ENCODE results near the gene IL22RA1. TPM values are rescaled to one million over a fixed set of nuclear protein-coding genes. Genes with fewer than 3 reads are reported as not detected.

IL22RA1 gene
- total and polyA plus RNA-seq, 10 of the 15 experiments (the other 5 are each of a cell fraction or from before 2014, with no cell fraction given): not detected

GRCh38 chr1:24175033-24175755 lies 32.3 kb upstream of the IL22RA1 start (continued):
- TF ChIP-seq PRDM15 (CRISPR knock-in tag; IDR thresholded peaks at IDR 0.05) (no peak), NR2C2 (IDR thresholded peaks at IDR 0.05; ENCODE audit: borderline replicate concordance, control insufficient read depth, insufficient read length, low read depth) (no peak), RCOR1 (conservative IDR thresholded peaks at IDR 0.05; ENCODE audit: low read depth, low read length) (no peak), SREBF1 (IDR thresholded peaks at IDR 0.05; ENCODE audit: low read length) (no peak), RB1 (IDR thresholded peaks at IDR 0.05; ENCODE audit: borderline replicate concordance) (no peak), SMAD5 (IDR thresholded peaks at IDR 0.05; ENCODE audit: low read depth) (no peak), ZBED1 (IDR thresholded peaks at IDR 0.05; ENCODE audit: borderline replicate concordance) (no peak), POLR2A (IDR thresholded peaks at IDR 0.05; ENCODE audit: low read depth, low read length) (no peak), IRF5 (IDR thresholded peaks at IDR 0.05; ENCODE audit: borderline replicate concordance) (no peak), EGR1 (IDR thresholded peaks at IDR 0.05; ENCODE audit: borderline replicate concordance in 1 of 2, low read depth in 2 of 2, low read length in 2 of 2) (no peak), ELK1 (IDR thresholded peaks at IDR 0.05; ENCODE audit: low read depth, low read length) (no peak)
